Measurements from ENCODE around the gene HPS4. TPM values are rescaled to one million over a fixed set of nuclear protein-coding genes. Genes with fewer than 3 reads are reported as not detected.

Gene HPS4
- polyA plus RNA-seq, 2 of the 4 experiments (the other 2 are of a cell fraction): 12.7 to 30.2 TPM

GRCh38 chr22:26450453-26451185, 33.0 kb downstream of the HPS4 start:
- H3K27ac ChIP-seq: no peak overlapping the region
- ATAC-seq (no peak), FAIRE-seq (no peak), DNase-seq (ENCODE audit: low read depth in 1 of 2, low spot score in 1 of 2) (no peak)
- H3K4me2 ChIP-seq: no peak overlapping the region
- no peaks in the 10 kb centered on the region for H3K9me3 ChIP-seq
- POLR2A ChIA-PET: no interaction called here
- H3K4me3 ChIP-seq: no peak overlapping the region
- WGBS (ENCODE audit: missing lambda C conversion rate): 95% methylated on average over 8 of the region's 9 CpGs
- no peaks in the 10 kb centered on the region for H3K4me1 ChIP-seq
- CTCF ChIA-PET: interaction anchor here (1.9 kb wide), 1 partner anchor 10 kb away, joined by 15 read pairs; no protein-coding TSS in a partner anchor
- TF ChIP-seq PBX3 (IDR thresholded peaks at IDR 0.05): no peak

- no peak for DNase-seq (ENCODE audit: low read depth in 1 of 2, low spot score in 1 of 2)
- WGBS (ENCODE audit: missing lambda C conversion rate): 88% methylated on average over 6 of the region's 6 CpGs
These were observed 34.6 kb downstream of the HPS4 start for GRCh38 chr22:26448941-26449340.

More at GRCh38 chr22:26448941-26449340, 34.6 kb downstream of the HPS4 start:
- H3K4me2 ChIP-seq: no peak overlapping the region
- FAIRE-seq (no peak), ATAC-seq (no peak)
- no peak overlapping the region for H3K4me3 ChIP-seq
- ChIA-PET CTCF (interaction anchor here (0.7 to 1.3 kb wide), 5 partner anchors 8 to 87 kb away, joined by 3 to 10 read pairs (median 3); no protein-coding TSS in a partner anchor), POLR2A (interaction anchor here (0.6 kb wide), 1 partner anchor 28 kb away, joined by 3 read pairs; no protein-coding TSS in a partner anchor)
- H3K9me3 ChIP-seq: no peaks in the 10 kb centered on the region
- no peak for TF ChIP-seq KDM5A (IDR thresholded peaks at IDR 0.05)
- no peak for TF ChIP-seq USF2 (IDR thresholded peaks at IDR 0.05)
- TF ChIP-seq RARB (CRISPR knock-in tag; IDR thresholded peaks at IDR 0.05): no peak
- TF ChIP-seq CEBPB (IDR thresholded peaks at IDR 0.05): no peak
- no peak for TF ChIP-seq POLR2AphosphoS2 (conservative IDR thresholded peaks at IDR 0.05; ENCODE audit: low read length)
- no peak for TF ChIP-seq CBX2 (IDR thresholded peaks at IDR 0.05; ENCODE audit: borderline replicate concordance, low read depth)
- no peak for TF ChIP-seq ESRRA (IDR thresholded peaks at IDR 0.05; ENCODE audit: borderline replicate concordance, low read length)
- TF ChIP-seq HDAC2 (IDR thresholded peaks at IDR 0.05): no peak
- no peak for TF ChIP-seq RNF2 (IDR thresholded peaks at IDR 0.05; ENCODE audit: borderline replicate concordance, low read depth)
- TF ChIP-seq CTCF (IDR thresholded peaks at IDR 0.05): no peak
- TF ChIP-seq ELK1 (IDR thresholded peaks at IDR 0.05; ENCODE audit: low read depth, low read length): no peak
- no peak for TF ChIP-seq NR3C1 (IDR thresholded peaks at IDR 0.05)
- TF ChIP-seq RFX5 (IDR thresholded peaks at IDR 0.05): no peak
- TF ChIP-seq RCOR1 (IDR thresholded peaks at IDR 0.05; ENCODE audit: low read depth, low read length): no peak
- TF ChIP-seq EP300 (IDR thresholded peaks at IDR 0.05): no peak
- no peak for TF ChIP-seq CHD4 (IDR thresholded peaks at IDR 0.05; ENCODE audit: borderline replicate concordance)
- no peak for TF ChIP-seq HOXA7 (CRISPR knock-in tag; IDR thresholded peaks at IDR 0.05)
- no peak for TF ChIP-seq CHD2 (IDR thresholded peaks at IDR 0.05; ENCODE audit: low read length, partially characterized antibody)
- no peak for TF ChIP-seq RAD21 (conservative IDR thresholded peaks at IDR 0.05 in 1 of 2, IDR thresholded peaks at IDR 0.05 in 1 of 2)
- no peak for TF ChIP-seq ZFP36 (IDR thresholded peaks at IDR 0.05; ENCODE audit: borderline replicate concordance, partially characterized antibody)
- H3K27ac ChIP-seq: no peak overlapping the region
- no peaks in the 10 kb centered on the region for H3K4me1 ChIP-seq

Measured in A549 (cell line).